Prostate gland (tissue), 2 donors: ENCODE data around the gene RNF167. TPM values are rescaled to one million over a fixed set of nuclear protein-coding genes. Genes with fewer than 3 reads are reported as not detected.

Experiments
- DNase-seq: peaks from one replicate; pipeline ENCODE4 v3.0.0-alpha.2; 2019; ENCODE audit warnings: low spot score
- H3K27ac ChIP-seq, 2 donors: fragments of 200-600 bp; sonication (generic); 2 replicates each; pipeline ENCODE4 v1.5.1; 2017 to 2019
- H3K27me3 ChIP-seq: fragments of 200-600 bp; sonication (generic); replicated peaks from 2 replicates; pipeline ENCODE4 v1.5.1; 2019; ENCODE audit not compliant: insufficient read depth
- H3K36me3 ChIP-seq, 2 donors: fragments of 200-600 bp; sonication (generic); 1 replicate in 1 of 2; 2 replicates in 1 of 2; pipeline versions ENCODE4 v1.5.1 to v1.8.1; 2017 to 2019
- H3K4me1 ChIP-seq: fragments of 200-600 bp; sonication (generic); replicated peaks from 2 replicates; pipeline ENCODE4 v1.5.1; 2019
- H3K4me3 ChIP-seq, 2 donors: fragments of 200-600 bp; sonication (generic); 2 replicates each; pipeline ENCODE4 v1.5.1; 2017 to 2019
- H3K9me3 ChIP-seq: fragments of 200-600 bp; sonication (generic); 2 replicates; pipeline ENCODE4 v1.5.1; 2017
- POLR2A ChIP-seq: fragments of 450-650 bp; IDR thresholded peaks from one replicate; pipeline ENCODE4 v1.6.1; 2016; ENCODE audit warnings: antibody characterized with exemption, mild to moderate bottlenecking
- POLR2AphosphoS5 ChIP-seq: sonication (generic); formaldehyde crosslinking; IDR thresholded peaks from one replicate; pipeline ENCODE4 v1.6.1; 2017; ENCODE audit warnings: antibody characterized with exemption
- WGBS: methylation state at CpG from one replicate; pipeline ENCODE4 v1.1.5; 2018; 5-methylcytosine and 5-hydroxymethylcytosine counted together
- intact Hi-C: fragments of 100-400 bp; cut with DNase I; formaldehyde crosslinking; loops from one replicate; pipeline ENCODE4 v1.14.2; 2022
- total RNA-seq, 2 donors: library from RNA; depleted of rRNA; stranded (reverse); fragments of >200 nt; gene quantifications; one replicate each; pipeline ENCODE4 v1.1.0, GENCODE V29; 2016
- TF ChIP-seq, protein P1 (sequence below), 4 experiments: fragments of 200-600 bp in 2 of 4; fragments of 450-650 bp in 2 of 4; sonication (generic) in 2 of 4; IDR thresholded peaks; 1 replicate in 3 of 4; 2 replicates in 1 of 4; pipeline ENCODE4 v1.5.1; 2016 to 2019; ENCODE audit warnings: antibody characterized with exemption in 4 of 4, mild to moderate bottlenecking in 2 of 4, moderate library complexity in 2 of 4

The RNF167 gene
- total RNA-seq, 2 donors from 2014 or later, result 78.7 to 138 TPM

DNA sequence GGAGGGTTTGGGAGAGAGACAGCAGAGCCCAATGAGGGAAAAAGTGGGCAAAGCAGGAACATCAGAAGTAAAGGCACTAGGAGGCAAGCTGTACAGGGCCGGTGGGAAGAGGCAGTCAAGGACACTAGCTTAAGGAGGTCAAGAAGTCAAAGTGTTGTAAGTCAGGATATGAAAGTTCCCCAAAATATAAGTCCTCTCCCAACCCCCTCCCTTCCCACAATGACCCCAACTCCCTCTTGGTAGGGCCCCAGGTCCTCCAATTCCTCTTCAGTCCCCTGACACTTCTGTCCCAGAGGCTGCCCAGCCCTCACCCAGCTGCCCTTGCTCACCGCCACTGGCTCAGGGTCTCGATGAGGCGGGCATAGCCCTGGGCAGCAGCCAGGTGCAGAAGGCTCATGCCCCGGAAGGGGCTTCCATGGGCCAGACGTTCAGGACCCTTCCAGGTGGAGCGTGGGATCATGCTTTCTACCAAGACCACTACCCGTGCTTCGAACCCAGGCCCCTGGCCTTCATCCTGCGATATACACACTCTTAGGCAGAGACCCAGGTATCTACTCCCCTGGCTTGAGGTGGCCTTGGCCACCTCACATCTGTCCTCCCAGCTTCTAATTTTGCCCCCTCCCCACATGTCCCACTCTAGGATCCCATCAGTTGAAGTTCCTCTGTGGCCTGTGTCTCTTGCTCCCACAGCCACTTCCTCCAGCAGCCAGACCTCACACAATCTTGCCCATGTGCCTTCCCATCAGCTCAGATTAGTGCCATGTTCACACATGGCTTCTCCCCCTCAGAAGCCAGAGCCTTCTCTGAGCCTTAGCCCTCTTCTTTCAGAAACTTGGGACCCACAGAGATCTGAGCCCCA is 33.4 kb downstream of the RNF167 start:
- H3K27me3 ChIP-seq, result no peaks in the 10 kb centered on the region
- H3K27ac ChIP-seq, result no peak overlapping the region
- TF ChIP-seq, protein P1, sequence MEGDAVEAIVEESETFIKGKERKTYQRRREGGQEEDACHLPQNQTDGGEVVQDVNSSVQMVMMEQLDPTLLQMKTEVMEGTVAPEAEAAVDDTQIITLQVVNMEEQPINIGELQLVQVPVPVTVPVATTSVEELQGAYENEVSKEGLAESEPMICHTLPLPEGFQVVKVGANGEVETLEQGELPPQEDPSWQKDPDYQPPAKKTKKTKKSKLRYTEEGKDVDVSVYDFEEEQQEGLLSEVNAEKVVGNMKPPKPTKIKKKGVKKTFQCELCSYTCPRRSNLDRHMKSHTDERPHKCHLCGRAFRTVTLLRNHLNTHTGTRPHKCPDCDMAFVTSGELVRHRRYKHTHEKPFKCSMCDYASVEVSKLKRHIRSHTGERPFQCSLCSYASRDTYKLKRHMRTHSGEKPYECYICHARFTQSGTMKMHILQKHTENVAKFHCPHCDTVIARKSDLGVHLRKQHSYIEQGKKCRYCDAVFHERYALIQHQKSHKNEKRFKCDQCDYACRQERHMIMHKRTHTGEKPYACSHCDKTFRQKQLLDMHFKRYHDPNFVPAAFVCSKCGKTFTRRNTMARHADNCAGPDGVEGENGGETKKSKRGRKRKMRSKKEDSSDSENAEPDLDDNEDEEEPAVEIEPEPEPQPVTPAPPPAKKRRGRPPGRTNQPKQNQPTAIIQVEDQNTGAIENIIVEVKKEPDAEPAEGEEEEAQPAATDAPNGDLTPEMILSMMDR (IDR thresholded peaks at IDR 0.05), result no peak
- TF ChIP-seq POLR2A (no peak), POLR2AphosphoS5 (no peak)
- H3K9me3 ChIP-seq, result no peaks in the 10 kb centered on the region
- 92% methylated on average over 10 of the region's 10 CpGs for WGBS
- DNase-seq, result no peak
- peaks cover 8% of the 10 kb centered on the region for H3K4me1 ChIP-seq
- no peak overlapping the region for H3K4me3 ChIP-seq
- peaks cover 8 to 12% of the 10 kb centered on the region in 2 donors for H3K36me3 ChIP-seq
- intact Hi-C loops, result no loop called here

DNA sequence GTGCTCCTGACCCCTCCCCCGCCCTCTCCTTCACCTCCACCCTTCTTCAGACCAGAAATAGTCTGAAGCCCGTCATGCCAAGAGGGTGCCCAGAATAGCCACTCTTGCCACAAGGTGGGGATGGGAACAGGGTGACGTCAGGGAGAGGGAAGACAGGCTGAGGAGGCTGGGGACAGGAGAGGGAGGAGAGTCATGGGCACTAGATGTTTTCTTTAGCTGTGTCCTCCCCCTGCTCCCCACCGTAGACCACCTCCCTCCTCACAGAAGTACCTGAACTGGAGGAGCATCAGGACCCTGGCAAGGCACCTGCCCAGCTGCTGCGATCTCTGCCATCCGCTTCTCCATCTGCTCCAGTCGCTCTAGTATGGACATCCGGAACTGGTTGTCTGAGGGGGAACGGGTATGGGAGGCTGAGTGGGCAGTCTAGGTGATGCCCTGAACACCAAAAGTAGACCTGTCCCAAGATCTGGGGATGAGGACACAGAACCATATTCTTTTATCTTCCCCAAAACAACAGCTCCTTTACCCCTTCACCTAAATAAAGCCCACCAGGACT is 34.1 kb downstream of the RNF167 start:
- Histone ChIP-seq H3K4me3 (no peak overlapping the region), H3K27ac (no peak overlapping the region), H3K4me1 (peaks cover 1% of the 10 kb centered on the region), H3K27me3 (no peaks in the 10 kb centered on the region), H3K36me3 (peaks cover 8 to 12% of the 10 kb centered on the region in 2 donors), H3K9me3 (no peaks in the 10 kb centered on the region)
- DNase-seq, result no peak
- 80% methylated on average over 9 of the region's 9 CpGs for WGBS
- intact Hi-C loops, result no loop called here
- TF ChIP-seq POLR2A (no peak), POLR2AphosphoS5 (no peak)
- TF ChIP-seq, protein P1 (IDR thresholded peaks at IDR 0.05), result no peak

DNA sequence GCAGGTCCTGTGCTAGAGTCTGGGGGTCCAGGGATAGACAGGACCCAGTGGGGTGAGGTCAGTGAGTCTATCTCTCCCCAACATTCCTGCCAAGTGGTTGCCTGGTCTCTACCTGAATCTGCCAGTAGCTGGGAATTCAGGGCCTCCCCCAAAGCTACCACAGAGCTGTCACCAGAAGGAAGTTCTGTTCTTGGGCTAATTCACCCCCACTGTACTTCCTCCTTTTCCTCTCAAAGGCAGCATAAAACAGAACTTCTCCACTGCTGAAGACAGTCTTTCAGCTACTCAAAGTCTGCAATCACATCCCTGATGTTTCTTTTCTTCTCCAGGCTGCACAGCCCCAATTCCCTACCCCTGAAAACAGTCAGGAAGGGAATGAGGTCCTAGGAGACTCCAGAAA is 38.7 kb downstream of the RNF167 start:
- peaks cover 0 to 8% of the 10 kb centered on the region in 2 donors for H3K36me3 ChIP-seq
- H3K27me3 ChIP-seq, result no peaks in the 10 kb centered on the region
- no peak overlapping the region for H3K4me3 ChIP-seq
- intact Hi-C loops, result no loop called here
- DNase-seq, result no peak
- no peaks in the 10 kb centered on the region for H3K4me1 ChIP-seq
- no peaks in the 10 kb centered on the region for H3K9me3 ChIP-seq
- TF ChIP-seq POLR2AphosphoS5 (no peak), POLR2A (no peak)
- TF ChIP-seq, protein P1 (IDR thresholded peaks at IDR 0.05), result no peak
- no peak overlapping the region for H3K27ac ChIP-seq

DNA sequence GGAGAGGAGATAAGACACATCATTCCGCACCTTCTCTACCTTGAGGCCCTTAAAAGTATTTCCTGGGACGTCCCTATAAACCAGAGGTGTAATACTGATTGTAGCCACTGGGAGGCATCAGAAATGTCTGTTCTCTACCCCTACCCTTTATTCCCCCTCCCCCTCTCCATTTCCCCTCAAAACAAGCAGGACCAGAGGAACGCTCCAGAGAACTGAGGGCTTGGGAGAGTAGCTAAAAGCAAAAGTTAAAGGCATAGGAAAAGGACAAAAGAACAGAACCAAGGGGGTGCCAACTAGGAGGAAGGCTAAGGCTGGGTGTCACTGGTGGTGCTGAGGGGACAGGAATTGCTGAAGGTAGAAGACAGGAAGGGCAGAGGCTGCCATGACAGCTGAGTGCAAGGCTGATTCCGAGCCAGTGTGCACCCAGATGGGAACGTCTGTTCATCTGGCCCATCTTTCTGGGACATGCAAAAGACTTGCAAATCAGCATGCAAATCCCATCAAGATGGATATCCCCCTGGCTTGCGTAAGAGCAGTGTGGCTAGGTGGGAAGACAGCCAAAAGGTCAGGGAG is 40.7 kb downstream of the RNF167 start:
- H3K9me3 ChIP-seq, result no peaks in the 10 kb centered on the region
- no peak overlapping the region for H3K4me3 ChIP-seq
- H3K4me1 ChIP-seq, result peaks cover under 1% of the 10 kb centered on the region
- TF ChIP-seq POLR2A (no peak), POLR2AphosphoS5 (peak; percentile 31)
- TF ChIP-seq, protein P1 (IDR thresholded peaks at IDR 0.05), result peak; percentile 62 to 73 (median 70)
- peak; percentile 42 for DNase-seq
- intact Hi-C loops, result loop anchor here (1.0 kb wide), 1 partner anchor 83 kb away; no protein-coding TSS in a partner anchor
- no peaks in the 10 kb centered on the region for H3K27me3 ChIP-seq
- H3K36me3 ChIP-seq, result peaks cover 0 to 8% of the 10 kb centered on the region in 2 donors
- 29% methylated on average over 6 of the region's 6 CpGs for WGBS
- H3K27ac ChIP-seq, result no peak overlapping the region
